Transverse colon (tissue), 3 donors: Measurements from ENCODE around the gene EYA2.

ENCODE experiments used
- POLR2A ChIP-seq: fragments of 450-650 bp; IDR thresholded peaks from one replicate; pipeline ENCODE4 v1.6.1; 2016; ENCODE audit warnings: antibody characterized with exemption, mild to moderate bottlenecking, moderate library complexity
- TF ChIP-seq, protein P1 (sequence below), 5 experiments: fragments of 200-600 bp in 3 of 5; fragments of 450-650 bp in 2 of 5; sonication (generic) in 3 of 5; IDR thresholded peaks; 1 replicate in 2 of 5; 2 replicates in 3 of 5; pipeline ENCODE4 v1.5.1; 2016 to 2017; ENCODE audit warnings: antibody characterized with exemption in 5 of 5, inconsistent platforms in 3 of 5, mild to moderate bottlenecking in 2 of 5, moderate library complexity in 1 of 5

DNA sequence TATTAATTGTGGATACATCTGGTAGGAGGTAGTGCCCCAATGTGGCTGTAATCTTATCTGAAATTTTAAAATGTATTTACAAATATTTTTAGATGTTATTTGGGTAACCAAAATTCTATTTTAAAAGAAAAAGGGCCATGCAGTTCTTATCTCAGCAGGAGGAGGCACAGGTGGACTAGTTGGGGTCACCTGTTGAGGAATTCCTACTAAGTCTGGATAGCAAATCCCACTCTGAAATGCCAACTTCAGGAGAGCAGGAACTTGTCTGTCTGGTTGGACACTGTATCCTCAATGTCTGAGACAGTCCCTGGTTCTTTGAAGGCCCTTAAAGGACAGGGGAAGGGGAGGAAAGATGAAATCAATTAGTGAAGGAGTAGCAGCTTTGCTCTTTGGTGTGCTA, 82.6 kb downstream of the EYA2 start:
- TF ChIP-seq, protein P1, sequence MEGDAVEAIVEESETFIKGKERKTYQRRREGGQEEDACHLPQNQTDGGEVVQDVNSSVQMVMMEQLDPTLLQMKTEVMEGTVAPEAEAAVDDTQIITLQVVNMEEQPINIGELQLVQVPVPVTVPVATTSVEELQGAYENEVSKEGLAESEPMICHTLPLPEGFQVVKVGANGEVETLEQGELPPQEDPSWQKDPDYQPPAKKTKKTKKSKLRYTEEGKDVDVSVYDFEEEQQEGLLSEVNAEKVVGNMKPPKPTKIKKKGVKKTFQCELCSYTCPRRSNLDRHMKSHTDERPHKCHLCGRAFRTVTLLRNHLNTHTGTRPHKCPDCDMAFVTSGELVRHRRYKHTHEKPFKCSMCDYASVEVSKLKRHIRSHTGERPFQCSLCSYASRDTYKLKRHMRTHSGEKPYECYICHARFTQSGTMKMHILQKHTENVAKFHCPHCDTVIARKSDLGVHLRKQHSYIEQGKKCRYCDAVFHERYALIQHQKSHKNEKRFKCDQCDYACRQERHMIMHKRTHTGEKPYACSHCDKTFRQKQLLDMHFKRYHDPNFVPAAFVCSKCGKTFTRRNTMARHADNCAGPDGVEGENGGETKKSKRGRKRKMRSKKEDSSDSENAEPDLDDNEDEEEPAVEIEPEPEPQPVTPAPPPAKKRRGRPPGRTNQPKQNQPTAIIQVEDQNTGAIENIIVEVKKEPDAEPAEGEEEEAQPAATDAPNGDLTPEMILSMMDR (IDR thresholded peaks at IDR 0.05): no peak
- TF ChIP-seq POLR2A: no peak
